Tongue (tissue), 2 donors: ENCODE data around the gene AKAP4. TPM values are rescaled to one million over a fixed set of nuclear protein-coding genes. Genes with fewer than 3 reads are reported as not detected.

ENCODE experiments used
- DNase-seq: peaks from one replicate; pipeline ENCODE4 v3.0.0-alpha.2; 2015
- total RNA-seq: library from RNA; depleted of rRNA; stranded (reverse); fragments of >200 nt; gene quantifications from one replicate; pipeline ENCODE4 v1.2.3, GENCODE V29; 2014

Gene AKAP4, protein sequence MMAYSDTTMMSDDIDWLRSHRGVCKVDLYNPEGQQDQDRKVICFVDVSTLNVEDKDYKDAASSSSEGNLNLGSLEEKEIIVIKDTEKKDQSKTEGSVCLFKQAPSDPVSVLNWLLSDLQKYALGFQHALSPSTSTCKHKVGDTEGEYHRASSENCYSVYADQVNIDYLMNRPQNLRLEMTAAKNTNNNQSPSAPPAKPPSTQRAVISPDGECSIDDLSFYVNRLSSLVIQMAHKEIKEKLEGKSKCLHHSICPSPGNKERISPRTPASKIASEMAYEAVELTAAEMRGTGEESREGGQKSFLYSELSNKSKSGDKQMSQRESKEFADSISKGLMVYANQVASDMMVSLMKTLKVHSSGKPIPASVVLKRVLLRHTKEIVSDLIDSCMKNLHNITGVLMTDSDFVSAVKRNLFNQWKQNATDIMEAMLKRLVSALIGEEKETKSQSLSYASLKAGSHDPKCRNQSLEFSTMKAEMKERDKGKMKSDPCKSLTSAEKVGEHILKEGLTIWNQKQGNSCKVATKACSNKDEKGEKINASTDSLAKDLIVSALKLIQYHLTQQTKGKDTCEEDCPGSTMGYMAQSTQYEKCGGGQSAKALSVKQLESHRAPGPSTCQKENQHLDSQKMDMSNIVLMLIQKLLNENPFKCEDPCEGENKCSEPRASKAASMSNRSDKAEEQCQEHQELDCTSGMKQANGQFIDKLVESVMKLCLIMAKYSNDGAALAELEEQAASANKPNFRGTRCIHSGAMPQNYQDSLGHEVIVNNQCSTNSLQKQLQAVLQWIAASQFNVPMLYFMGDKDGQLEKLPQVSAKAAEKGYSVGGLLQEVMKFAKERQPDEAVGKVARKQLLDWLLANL
- 0.10 TPM for total RNA-seq

DNA sequence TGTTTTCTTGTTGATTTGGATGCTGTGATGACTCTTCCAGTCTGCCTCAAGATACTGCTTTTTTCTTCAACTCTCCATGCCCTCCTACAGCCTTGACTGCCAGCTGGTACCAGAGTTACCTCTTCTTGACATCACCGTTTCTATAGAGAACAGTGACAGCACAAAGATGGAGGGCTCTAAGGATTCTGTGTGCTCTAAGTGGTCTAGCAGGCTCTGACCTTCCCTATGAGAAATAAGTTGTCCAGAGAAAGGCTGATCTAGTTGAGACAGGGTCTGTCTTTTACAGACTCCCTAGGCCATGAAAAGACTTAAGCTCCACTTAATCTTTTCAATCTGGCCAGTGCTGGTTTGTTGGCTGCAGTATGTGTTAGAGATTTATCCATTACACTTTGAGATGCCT, at the start of gene AKAP4:
Gene AKAP4 (minus strand): TSS at position 101 of the 400 bp plus-strand sequence. CDS start 118 bp downstream, outside the sequence.
- DNase-seq = peak; percentile 39

DNA sequence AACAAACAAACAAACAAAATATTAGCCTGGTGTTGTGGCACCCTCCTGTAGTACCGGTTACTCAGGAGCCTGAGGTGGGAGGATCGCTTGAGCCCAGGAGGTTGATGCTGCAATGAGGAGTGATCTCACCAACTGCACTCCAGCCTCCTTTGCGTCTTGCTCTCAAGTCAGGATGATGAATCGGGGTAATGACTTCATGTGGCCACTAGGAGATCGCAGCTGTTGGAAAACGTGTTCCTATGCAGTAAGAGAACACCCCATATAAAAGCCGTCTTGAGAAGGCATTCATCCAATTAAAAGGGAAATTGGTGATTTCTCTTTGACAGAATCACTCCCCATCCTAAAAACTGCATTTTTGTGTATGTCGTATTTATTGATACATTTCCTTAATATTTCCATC, 10.7 kb upstream of the AKAP4 start:
- DNase-seq = no peak

DNA sequence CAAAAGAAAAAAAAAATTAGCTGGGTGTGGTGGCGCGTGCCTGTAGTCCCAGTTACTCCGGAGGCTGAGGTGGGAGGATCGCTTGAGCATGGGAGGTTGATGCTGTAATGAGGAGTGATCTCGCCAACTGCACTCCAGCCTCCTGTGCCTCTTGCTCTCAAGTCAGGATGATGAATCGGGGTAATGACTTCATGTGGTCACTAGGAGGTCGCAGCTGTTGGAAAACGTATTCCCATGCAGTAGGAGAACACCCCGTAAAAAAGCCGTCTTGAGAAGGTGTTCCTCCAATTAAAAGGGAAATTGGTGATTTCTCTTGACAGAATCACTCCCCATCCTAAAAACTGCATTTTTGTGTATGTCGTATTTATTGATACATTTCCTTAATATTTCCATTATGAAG, 5.9 kb upstream of the AKAP4 start:
- no peak for DNase-seq

DNA sequence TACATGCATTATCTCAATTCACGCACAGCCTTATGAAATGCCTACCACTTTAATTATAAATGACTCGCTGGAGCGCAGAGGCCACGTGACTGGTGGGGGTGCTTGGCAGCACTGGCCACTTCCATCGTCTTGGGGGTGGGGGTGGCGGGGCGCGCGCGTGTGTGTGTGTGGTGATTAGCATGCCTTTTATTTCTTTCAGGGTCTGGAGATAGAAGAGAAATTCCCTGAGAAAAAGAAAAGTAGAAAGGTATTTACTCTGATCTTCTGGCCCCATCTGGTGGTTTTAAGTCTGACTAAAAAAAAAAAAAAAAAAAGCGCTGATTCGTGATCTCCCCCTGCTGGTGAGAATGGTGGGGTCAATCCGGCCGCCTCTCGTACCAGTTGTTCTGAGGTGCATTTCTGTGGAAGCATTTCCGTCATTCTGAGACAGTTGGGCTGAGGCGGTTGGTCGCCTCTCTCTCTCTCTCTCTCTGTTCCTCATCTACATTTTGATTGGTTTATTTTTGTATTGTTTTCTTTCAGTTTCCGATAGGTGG, 3.6 kb upstream of the AKAP4 start, which contains the start of gene CCNB3:
Gene CCNB3 (plus strand): TSS at position 402 of the 536 bp plus-strand sequence. CDS start 80,399 bp downstream, outside the sequence.
- DNase-seq = peak; percentile 87

DNA sequence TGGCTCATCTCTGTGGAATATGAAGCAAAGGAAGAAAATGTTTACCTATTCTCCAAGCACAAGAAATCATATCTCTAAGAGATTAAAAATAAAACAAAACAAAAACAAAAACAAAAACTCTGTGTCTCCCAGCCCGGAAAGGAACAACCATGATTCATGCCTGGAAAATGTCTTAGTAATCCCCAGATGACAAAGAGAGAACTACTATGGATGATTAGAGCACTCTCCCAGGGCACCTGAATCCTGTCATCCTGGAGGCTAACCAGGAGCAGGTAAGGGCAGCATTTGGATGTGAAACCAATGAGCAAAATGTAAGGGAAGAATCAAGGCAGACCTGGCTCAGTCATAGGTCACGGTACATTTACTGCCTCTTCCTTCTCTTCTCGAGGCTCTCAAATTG, 1.7 kb upstream of the AKAP4 start:
- no peak for DNase-seq

DNA sequence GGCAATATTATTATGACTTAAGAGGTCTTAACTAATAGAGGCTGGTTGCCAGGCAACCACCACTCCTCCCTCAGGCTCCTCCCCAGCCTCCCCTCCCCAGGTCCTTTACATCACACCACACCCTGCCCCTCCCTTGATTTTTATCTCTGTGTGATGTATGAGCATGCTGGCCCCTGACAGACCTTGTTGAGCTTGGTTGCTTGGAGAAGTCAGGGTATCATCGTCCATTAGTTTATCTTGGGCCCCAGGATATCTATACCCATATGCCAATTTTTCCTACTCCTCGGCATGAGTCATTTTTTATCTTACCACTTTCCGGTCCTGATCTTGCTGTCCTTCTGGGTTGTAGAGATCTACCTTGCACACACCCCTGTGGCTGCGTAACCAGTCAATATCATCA, 2.5 kb downstream of the AKAP4 start:
- no peak for DNase-seq

DNA sequence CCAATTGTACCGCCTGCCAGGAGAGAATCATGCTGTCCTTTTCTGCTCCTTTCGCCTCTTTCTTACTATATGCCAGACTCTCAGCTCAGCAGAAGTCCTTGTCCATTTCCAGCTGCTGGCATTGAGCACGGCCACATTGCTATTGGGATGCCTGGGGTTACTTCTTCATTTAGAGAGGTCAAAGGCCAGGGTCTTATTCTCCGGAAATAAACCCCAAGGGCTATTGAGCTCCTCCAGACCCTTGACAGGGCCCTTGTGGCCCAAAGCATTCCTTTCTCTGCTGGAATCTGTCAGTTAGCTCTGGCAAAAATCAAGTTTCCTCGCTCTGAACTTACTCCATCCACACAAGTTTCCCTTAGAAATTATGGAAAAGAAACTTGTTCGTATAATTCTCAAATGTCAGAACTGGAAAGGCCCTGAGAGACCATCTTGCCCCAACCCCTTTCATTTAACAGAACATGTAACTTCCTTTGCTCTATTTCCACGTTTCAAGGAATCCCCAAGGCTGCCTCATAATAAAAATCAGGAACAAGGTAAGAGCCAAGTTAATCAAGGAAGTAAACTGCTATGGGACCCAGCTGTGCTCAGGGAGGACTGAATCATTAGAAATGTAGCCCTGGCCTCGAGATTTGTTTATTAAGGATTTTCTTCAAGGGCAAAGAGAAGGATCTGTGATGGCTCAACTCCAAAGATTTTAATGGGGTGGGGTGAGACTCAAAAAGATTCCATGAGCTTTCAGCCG, 11.8 kb downstream of the AKAP4 start:
- peak; percentile 69 for DNase-seq

DNA sequence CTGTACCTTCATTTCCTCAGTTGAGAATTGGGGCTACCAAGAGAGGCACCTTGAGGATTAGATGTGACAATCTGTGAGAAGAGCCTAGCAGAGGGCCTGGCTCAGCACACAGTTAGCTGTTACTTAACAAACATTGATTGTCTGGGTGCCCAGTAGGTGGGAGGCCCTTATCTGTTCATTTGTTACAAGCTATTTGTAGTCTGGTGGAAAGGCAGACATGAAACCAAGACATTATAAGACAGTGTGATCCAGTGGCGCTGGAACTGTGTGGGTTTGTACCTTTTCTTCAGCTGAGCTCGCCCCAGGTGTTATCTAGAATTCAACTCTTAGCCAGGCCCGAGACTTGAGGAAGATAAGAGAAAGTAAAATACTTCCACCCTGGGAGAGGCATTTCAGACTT, 16.9 kb downstream of the AKAP4 start:
- DNase-seq = no peak

DNA sequence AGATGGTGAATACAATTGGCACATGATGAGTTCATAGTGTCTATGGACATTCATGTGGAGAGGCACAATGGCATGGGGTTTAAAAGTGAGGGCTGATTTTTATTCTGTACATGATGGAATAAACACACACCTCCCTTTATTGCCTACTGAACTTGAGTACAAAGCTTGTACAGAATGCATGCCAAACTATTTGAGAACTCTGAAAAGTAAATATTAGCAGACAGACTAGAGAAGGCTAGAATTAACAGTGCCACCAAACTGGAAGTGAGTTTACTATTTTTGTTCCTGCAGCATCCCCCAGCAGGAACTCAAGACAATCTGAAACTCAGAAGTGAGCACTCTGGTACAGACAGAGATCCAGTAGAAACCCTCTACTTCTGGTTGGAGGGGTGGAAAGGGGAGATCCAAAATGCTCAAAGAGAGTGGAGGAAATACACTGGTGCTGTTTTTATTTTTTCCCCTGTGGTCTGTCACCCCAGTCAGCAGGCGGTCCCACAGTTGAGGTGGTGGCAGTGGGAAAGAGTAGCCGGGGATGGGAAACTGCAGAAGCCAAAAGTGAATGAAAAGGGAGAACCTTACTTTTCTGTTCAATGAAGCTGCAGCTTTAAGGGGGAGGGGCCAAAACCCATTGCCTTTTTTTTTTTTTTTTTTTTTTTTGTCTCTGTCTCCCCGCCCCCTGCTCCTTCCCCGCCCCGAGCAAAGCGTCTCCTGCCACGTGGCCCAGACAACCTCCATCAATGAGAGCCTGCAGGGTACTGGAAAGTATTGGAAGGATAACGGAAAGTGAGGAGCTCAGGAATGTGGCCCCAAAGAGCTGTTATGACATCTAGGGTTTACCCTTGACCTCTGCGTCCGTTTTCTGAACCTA, 20.5 kb downstream of the AKAP4 start:
- DNase-seq = no peak

DNA sequence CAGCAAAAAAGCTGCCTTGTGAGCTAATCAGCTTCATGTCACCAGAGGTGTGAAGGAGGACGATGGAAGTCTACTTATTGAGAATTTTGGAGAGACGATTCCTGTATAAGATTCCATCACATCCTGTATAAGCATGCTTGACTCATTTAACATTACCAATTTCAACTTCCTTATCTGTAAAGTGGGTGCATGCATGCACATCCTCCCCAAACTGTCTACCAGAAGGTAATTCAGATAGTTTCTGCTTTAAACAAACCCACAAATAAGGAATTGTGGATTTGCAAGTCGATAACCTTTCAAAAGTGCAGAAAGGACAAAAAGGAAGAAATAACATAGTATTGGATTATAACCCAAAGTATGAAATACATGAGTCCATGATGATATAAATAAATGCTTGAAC, 31.1 kb downstream of the AKAP4 start:
- DNase-seq = no peak

DNA sequence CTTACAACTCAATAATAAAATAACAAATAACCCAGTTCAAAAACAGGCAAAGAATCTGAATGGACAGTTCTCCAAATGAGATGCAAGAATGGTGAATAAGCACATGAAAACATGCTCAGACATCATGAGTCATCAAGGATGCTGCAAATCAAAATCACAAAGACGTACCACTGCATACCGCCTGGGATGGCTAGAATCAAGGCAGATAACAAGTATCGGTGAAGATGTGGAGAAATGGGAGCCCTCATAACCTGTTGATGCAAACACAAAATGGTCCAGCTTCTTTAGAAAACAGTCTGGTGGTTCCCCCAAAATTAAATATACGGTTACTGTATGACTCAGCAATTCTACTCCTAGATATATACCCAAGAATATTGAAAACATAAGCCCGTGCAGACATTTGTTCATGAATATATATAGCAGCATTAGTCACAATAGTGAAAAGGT, 32.5 kb downstream of the AKAP4 start:
- DNase-seq = no peak

DNA sequence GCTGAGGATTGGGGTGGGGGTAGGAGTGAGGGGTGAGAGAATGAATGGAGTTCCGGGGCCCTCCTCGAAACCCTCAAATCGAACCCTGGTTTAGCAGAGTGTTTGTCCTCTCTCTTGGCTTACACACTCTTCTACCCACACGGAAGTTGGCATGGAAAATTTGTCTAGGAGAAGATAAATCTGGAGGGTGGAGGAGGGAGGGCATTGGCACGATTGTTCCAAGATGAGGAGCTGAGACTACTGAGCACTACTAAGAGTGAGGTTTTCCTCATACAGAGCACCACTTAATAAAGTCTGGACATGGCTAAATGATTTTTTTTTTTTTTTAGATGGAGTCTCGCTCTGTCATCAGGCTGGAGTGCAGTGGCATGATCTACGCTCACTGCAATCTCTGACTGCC, 33.4 kb downstream of the AKAP4 start:
- DNase-seq = no peak

DNA sequence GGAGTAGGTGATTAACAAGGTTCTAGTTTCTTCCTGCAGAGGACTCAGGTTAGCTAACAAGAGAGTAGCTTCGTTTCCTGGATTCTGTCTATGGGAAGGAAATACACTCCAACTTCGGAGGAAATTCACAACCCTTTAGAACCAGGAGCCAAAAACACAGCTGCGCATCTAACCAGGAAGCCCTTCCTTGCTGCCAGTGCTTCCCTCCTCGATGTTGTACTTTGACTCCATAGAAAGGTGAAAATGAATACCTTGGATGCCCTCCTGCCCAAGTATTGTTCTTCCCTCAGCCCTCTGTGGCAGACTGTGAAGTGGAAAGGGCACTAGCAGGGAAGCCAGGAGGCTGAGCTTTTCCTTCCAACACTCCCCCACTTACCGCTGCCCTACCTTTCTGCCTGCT, 35.1 kb downstream of the AKAP4 start:
- DNase-seq = no peak

DNA sequence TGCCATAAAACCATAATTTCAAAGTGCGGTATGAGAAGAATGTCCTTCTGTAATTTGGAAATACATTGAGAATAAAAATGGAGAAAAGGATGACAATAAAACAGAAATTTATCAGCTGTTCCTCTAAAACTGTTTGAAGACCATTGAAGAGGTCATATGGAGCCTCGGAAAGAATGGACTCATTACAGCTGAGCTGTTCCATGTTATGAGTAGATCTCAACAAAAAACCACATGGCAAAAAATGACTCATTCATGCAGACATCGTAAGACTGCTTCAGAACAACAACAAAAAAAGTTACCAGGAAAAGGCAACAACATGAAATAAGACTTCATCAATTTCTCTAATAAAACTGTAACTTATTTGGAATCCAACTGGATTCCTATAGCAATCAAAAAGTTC, 39.7 kb downstream of the AKAP4 start:
- no peak for DNase-seq

DNA sequence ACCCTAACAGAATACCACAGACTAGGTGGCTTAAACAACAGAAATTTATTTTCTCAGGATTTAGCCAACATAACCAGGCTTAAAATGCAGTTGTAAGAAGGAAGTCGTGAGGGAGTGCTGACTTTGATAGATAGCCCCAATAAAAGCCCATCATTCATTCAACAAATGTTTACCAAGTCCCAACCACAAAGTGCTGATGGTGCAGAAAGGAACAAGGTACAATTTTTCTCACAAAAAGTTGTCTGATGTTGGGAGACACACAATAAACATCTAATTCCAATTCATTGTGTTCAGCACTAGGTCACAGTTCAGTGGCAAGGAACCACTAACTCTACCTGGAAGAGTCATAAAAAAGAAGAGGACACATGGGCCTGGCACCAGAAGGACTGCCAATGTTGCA, 42.2 kb downstream of the AKAP4 start:
- DNase-seq = no peak

DNA sequence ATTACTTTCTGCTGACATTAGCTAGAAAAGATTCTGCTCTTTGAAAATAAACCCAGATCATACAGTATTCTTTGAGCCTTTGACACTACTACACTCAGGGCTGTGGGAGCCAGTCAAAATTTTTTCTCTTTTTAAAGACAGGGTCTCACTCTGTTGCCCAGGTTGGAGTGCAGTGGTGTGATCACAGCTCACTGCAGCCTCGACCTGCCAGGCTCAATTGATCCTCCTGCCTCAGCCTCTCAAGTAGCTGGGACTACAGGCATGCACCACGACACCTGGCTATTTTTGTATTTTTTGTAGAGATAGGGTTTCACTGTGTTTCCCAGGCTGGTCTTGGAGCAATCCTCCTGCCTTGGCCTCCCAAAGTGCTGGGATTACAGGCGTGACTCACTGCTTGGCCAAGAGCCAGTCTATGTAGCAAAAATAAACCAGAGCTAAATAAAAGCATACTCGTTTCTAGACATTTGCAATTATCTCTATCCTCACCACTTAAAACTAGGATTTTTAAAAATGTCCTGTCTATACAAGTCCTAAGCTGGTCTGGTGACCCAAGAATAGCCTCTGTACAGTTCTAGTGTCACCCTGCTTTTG, 43.2 kb downstream of the AKAP4 start:
- peak; percentile 55 for DNase-seq

DNA sequence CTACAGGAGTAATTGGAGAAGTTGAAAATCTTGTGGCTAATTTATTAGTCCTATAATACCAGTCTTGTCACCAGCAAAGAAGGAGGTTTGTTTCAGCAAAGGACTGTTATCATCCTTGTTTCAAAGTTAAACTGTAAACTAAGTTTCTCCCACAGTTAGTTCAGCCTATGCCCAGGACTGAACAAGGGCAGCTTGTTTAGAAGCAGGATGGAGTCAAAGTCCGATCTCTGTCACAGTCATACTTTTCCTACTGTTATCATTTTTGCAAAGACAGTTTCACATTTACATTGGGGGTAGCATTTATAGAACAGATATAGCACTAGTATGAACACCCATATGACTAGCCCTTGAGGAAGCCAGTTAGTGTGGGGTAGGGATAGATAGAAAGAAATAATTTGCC, 46.4 kb downstream of the AKAP4 start:
- DNase-seq = no peak

DNA sequence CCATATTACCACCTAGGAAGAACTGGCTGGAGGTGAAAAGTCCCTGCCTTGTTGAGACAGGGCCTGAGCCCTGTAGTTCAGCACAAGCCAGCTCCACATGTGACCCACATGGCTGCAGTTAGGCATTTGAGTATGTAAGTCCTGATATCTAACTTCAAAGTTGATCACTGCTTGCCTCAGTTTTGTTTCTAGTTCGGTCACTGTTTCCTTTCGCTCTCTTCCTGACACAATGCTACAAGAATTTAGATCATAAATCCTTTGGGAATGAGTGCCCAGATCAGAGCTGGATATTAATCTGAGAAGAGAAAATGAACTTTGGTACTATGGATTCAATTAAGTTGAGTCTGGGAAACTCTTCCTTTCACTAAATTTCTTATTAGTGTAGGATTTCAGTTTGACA, 48.4 kb downstream of the AKAP4 start:
- DNase-seq = no peak

DNA sequence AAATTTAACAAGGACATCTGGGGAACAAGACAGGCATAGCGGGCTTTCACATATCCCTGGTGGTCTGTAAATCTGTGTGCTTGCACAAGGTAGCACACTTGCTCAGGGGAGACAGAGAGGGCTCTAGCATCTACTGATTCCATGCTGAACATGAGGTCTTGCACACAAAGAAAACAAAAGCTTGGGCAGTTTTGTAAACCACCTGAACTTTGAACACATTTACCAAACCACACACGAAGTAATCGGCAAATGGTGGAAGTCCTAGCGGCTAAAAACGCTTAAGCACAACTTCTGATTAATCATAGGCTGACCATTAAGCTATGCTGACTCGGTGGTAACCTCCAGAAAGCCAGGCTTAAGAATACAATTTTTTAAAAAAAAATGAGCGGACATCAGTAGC, 52.8 kb downstream of the AKAP4 start:
- DNase-seq = no peak
